ENCODE measurements around the gene C1orf50.
A peak's percentile ranks its signal among the peaks of the same experiment; 100 is the strongest.

Gene C1orf50

GRCh38 chr1:42736152-42736551, 30.9 kb upstream of the C1orf50 start:
- peak; percentile 56 for TF ChIP-seq CTCF (conservative IDR thresholded peaks at IDR 0.05; ENCODE audit: low read depth, low read length)
- DNase-seq (ENCODE audit: low read depth): peak; percentile 26
- H3K4me3 ChIP-seq (ENCODE audit: low read depth, low read length): no peak overlapping the region

GRCh38 chr1:42736571-42737200, 30.4 kb upstream of the C1orf50 start:
- no peak for DNase-seq (ENCODE audit: low read depth)
- no peak for TF ChIP-seq CTCF (conservative IDR thresholded peaks at IDR 0.05; ENCODE audit: low read depth, low read length)

GRCh38 chr1:42737257-42737656, 29.8 kb upstream of the C1orf50 start:
- peak; percentile 19 for DNase-seq (ENCODE audit: low read depth)
- no peak overlapping the region for H3K4me3 ChIP-seq (ENCODE audit: low read depth, low read length)
- peak; percentile 39 for TF ChIP-seq CTCF (conservative IDR thresholded peaks at IDR 0.05; ENCODE audit: low read depth, low read length)

More at GRCh38 chr1:42736571-42737200, 30.4 kb upstream of the C1orf50 start:
- H3K4me3 ChIP-seq (ENCODE audit: low read depth, low read length): no peak overlapping the region

GRCh38 chr1:42737986-42738677, 28.9 kb upstream of the C1orf50 start:
- no peak for DNase-seq (ENCODE audit: low read depth)
- H3K4me3 ChIP-seq (ENCODE audit: low read depth, low read length): no peak overlapping the region
- no peak for TF ChIP-seq CTCF (conservative IDR thresholded peaks at IDR 0.05; ENCODE audit: low read depth, low read length)

GRCh38 chr1:42738678-42739226, 28.3 kb upstream of the C1orf50 start:
- no peak for DNase-seq (ENCODE audit: low read depth)
- no peak overlapping the region for H3K4me3 ChIP-seq (ENCODE audit: low read depth, low read length)
- no peak for TF ChIP-seq CTCF (conservative IDR thresholded peaks at IDR 0.05; ENCODE audit: low read depth, low read length)

- no peak for DNase-seq (ENCODE audit: low read depth)
- no peak for TF ChIP-seq CTCF (conservative IDR thresholded peaks at IDR 0.05; ENCODE audit: low read depth, low read length)
- no peak within 1 kb of the TSS for H3K4me3 ChIP-seq (ENCODE audit: low read depth, low read length)
Observed at GRCh38 chr1:42739753-42740700, 27.0 kb upstream of the C1orf50 start, which contains the start of gene CLDN19. TSS of gene CLDN19 (minus strand) at chr1:42740236. CDS start at chr1:42740063, 173 bp downstream.

Measured in choroid plexus epithelial cell (primary cell).